Mucosa of descending colon (tissue), 3 donors: ENCODE measurements around the gene APOB. TPM values are rescaled to one million over a fixed set of nuclear protein-coding genes. Genes with fewer than 3 reads are reported as not detected.

ENCODE experiments used
- ATAC-seq: fragments of 200-7000 bp; cut with Tn5 transposase; one replicate; pipeline ENCODE4 v1.9.1; 2020; ENCODE audit warnings: mild to moderate bottlenecking, moderate library complexity
- DNase-seq, 3 donors: peaks; one replicate each; pipeline ENCODE4 v3.0.0-alpha.2; 2020
- H3K36me3 ChIP-seq: fragments of 200-600 bp; one replicate; pipeline ENCODE4 v1.8.0; 2021; ENCODE audit warnings: low read depth, mild to moderate bottlenecking
- H3K4me1 ChIP-seq: fragments of 200-600 bp; one replicate; pipeline ENCODE4 v1.8.0; 2021; ENCODE audit warnings: low read depth, mild to moderate bottlenecking
- H3K4me3 ChIP-seq: fragments of 200-600 bp; one replicate; pipeline ENCODE4 v1.8.0; 2021; ENCODE audit warnings: mild to moderate bottlenecking
- H3K9me3 ChIP-seq: fragments of 200-600 bp; one replicate; pipeline ENCODE4 v1.8.0; 2021; ENCODE audit warnings: mild to moderate bottlenecking
- CTCF ChIP-seq: fragments of 200-600 bp; IDR thresholded peaks from one replicate; pipeline ENCODE4 v1.8.0; 2022; ENCODE audit warnings: antibody characterized with exemption, mild to moderate bottlenecking
- intact Hi-C, 2 donors: fragments of 100-400 bp; cut with DNase I in 1 of 2; cut with micrococcal nuclease in 1 of 2; formaldehyde crosslinking; loops; one replicate each; pipeline versions ENCODE4 v1.11.0 to v1.11.1; 2022; cut with DNase I, micrococcal nuclease
- total RNA-seq, 3 donors: library from RNA; stranded (reverse); fragmentation: NEBNext Ultra II Directional in 2 of 3; extraction: Animal tissue kit (Norgen Biotek cat#: 25700) in 2 of 3; gene quantifications; one replicate each; pipeline versions ENCODE4 v1.2.1 to v1.2.4, GENCODE V29; 2021 to 2023
- donor health status: DM: no; HTN: no; CAD: no; lungs with moderate emphysema.
- donor health status: DM: no; HTN: no; CAD: no.
- donor health status: DM: no; HTN: yes; CAD: no.

Gene APOB
- total RNA-seq, 3 donors from 2014 or later = 0.34 to 0.55 (median 0.47) TPM

GRCh38 chr2:21001988-21002813 is 41.7 kb downstream of the APOB start:
- intact Hi-C loops = no loop called here
- Histone ChIP-seq H3K36me3 (no peaks in the 10 kb centered on the region), H3K9me3 (no peaks in the 10 kb centered on the region), H3K4me3 (no peak overlapping the region), H3K4me1 (no peaks in the 10 kb centered on the region)
- TF ChIP-seq CTCF = no peak
- ATAC-seq (no peak), DNase-seq (no peak)

GRCh38 chr2:21001225-21001946 is 42.5 kb downstream of the APOB start:
- Histone ChIP-seq H3K4me3 (no peak overlapping the region), H3K36me3 (no peaks in the 10 kb centered on the region), H3K9me3 (no peaks in the 10 kb centered on the region), H3K4me1 (no peaks in the 10 kb centered on the region)
- intact Hi-C loops = no loop called here
- ATAC-seq = no peak
- TF ChIP-seq CTCF = no peak
- no peak for DNase-seq

- ATAC-seq (no peak), DNase-seq (no peak)
- Histone ChIP-seq H3K36me3 (no peaks in the 10 kb centered on the region), H3K4me1 (no peaks in the 10 kb centered on the region), H3K4me3 (no peak overlapping the region), H3K9me3 (no peaks in the 10 kb centered on the region)
- intact Hi-C loops = no loop called here
- TF ChIP-seq CTCF = no peak
Observed at GRCh38 chr2:20999906-21000645, 43.8 kb downstream of the APOB start.

GRCh38 chr2:20998972-20999905 is 44.6 kb downstream of the APOB start:
- intact Hi-C loops = no loop called here
- H3K36me3 ChIP-seq = no peaks in the 10 kb centered on the region
- ATAC-seq = no peak
- H3K4me3 ChIP-seq = no peak overlapping the region
- TF ChIP-seq CTCF = no peak
- H3K9me3 ChIP-seq = no peaks in the 10 kb centered on the region
- no peaks in the 10 kb centered on the region for H3K4me1 ChIP-seq
- DNase-seq = no peak
